Measurements from ENCODE around the gene ZSWIM4. TPM values are rescaled to one million over a fixed set of nuclear protein-coding genes. Genes with fewer than 3 reads are reported as not detected.

ZSWIM4 gene
- total and polyA plus RNA-seq, 10 of the 15 experiments (the other 5 are each of a cell fraction or from before 2014, with no cell fraction given) = 0.73 to 11.1 (median 1.8) TPM; not detected in 2

GRCh38 chr19:13861714-13862531 lies 66.7 kb downstream of the ZSWIM4 start (continued):
- peak; percentile 92 for TF ChIP-seq CUX1 (IDR thresholded peaks at IDR 0.05; ENCODE audit: insufficient replicate concordance, low read depth, low read length)
- TF ChIP-seq SREBF2 (IDR thresholded peaks at IDR 0.05; ENCODE audit: low read length) = no peak
- peak; percentile 75 for TF ChIP-seq RELA (IDR thresholded peaks at IDR 0.05; ENCODE audit: borderline replicate concordance, partially characterized antibody)
- no peak for TF ChIP-seq ZNF592 (IDR thresholded peaks at IDR 0.05)
- no peak for TF ChIP-seq CHD1 (IDR thresholded peaks at IDR 0.05; ENCODE audit: low read depth, low read length)
- no peak for TF ChIP-seq TBL1XR1 (IDR thresholded peaks at IDR 0.05; ENCODE audit: low read depth, low read length)
- TF ChIP-seq ATF7 (IDR thresholded peaks at IDR 0.05; ENCODE audit: low read depth) = peak; percentile 85
- no peak for TF ChIP-seq YBX1 (IDR thresholded peaks at IDR 0.05)
- peak; percentile 82 for TF ChIP-seq MTA2 (IDR thresholded peaks at IDR 0.05; ENCODE audit: low read depth)
- TF ChIP-seq ZNF207 (IDR thresholded peaks at IDR 0.05; ENCODE audit: borderline replicate concordance) = peak; percentile 82
- TF ChIP-seq IRF5 (IDR thresholded peaks at IDR 0.05; ENCODE audit: borderline replicate concordance) = no peak
- TF ChIP-seq RELB (IDR thresholded peaks at IDR 0.05; ENCODE audit: low read depth) = peak; percentile 93
- TF ChIP-seq NRF1 (conservative IDR thresholded peaks at IDR 0.05; ENCODE audit: low read depth, low read length) = no peak

Data from GM12878 (cell line).